ENCODE results near the gene FMNL3. TPM values are rescaled to one million over a fixed set of nuclear protein-coding genes. Genes with fewer than 3 reads are reported as not detected.

Gene FMNL3
- total and polyA plus RNA-seq, 2 of the 13 experiments (the other 11 are each of a cell fraction or from before 2014, with no cell fraction given): 0.44 to 1.1 TPM

DNA sequence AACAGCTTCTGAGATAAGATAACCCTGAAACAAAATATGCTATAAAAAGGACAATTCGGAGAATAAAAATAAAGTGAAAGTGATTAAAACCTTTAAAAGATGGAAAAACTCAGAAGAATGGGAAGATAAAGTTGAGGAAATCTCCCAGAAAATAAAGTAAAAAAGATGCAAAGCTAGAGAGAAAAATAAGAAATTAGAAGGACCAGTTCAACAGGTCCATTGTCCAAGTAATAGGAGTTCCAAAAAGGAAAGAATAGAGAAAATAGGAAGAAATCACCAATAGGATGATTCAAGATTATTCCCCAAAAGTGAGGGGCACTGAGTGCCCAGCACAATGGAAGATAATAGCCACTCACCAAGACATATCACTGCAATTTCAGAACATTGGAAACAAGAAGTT, 88.6 kb downstream of the FMNL3 start (continued):
- TF ChIP-seq PPARG (CRISPR knock-in tag; conservative IDR thresholded peaks at IDR 0.05): no peak
- no peak for TF ChIP-seq ISL2 (CRISPR knock-in tag; IDR thresholded peaks at IDR 0.05)
- no peak for TF ChIP-seq ZNF674 (CRISPR knock-in tag; IDR thresholded peaks at IDR 0.05; ENCODE audit: low read depth)
- TF ChIP-seq HHEX (CRISPR knock-in tag; IDR thresholded peaks at IDR 0.05): no peak
- TF ChIP-seq, protein P1, sequence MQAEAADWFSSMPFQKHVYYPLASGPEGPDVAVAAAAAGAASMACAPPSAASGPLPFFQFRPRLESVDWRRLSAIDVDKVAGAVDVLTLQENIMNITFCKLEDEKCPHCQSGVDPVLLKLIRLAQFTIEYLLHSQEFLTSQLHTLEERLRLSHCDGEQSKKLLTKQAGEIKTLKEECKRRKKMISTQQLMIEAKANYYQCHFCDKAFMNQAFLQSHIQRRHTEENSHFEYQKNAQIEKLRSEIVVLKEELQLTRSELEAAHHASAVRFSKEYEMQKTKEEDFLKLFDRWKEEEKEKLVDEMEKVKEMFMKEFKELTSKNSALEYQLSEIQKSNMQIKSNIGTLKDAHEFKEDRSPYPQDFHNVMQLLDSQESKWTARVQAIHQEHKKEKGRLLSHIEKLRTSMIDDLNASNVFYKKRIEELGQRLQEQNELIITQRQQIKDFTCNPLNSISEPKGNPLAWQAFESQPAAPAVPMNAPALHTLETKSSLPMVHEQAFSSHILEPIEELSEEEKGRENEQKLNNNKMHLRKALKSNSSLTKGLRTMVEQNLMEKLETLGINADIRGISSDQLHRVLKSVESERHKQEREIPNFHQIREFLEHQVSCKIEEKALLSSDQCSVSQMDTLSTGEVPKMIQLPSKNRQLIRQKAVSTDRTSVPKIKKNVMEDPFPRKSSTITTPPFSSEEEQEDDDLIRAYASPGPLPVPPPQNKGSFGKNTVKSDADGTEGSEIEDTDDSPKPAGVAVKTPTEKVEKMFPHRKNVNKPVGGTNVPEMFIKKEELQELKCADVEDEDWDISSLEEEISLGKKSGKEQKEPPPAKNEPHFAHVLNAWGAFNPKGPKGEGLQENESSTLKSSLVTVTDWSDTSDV (CRISPR knock-in tag; IDR thresholded peaks at IDR 0.05): no peak
- TF ChIP-seq NFKBIZ (CRISPR knock-in tag; IDR thresholded peaks at IDR 0.05): no peak

DNA sequence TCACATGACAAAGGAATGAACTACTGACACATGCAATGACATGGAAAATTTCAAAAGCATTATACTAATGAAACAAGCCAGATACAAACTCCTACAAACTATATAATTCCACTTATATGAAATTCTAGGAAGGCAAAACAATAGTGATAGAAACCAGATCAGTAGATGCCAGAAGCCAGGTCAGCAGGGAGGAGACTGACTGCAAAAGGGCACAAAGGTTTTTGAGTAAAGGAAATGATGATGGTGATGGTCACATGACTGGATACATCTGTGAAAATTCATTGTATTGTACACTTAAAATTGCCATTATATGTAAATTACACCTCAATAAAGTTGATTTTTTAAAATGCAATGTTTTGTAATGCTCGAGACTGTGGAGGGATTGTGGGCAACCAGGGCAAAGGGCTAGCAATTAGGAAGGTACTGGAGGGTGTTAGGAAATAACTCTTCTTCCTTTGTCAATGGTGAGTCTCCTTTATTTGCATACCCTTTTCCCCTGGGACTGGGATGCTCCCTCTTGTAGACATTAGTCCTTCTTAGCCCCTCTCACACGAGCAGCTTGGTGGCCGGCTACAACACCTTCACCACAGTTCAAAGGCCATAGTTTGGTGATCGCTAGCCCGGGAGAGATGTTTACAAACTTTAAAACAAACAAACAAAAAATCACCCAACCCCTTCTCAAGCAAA, 90.5 kb downstream of the FMNL3 start:
- ATAC-seq (no peak), DNase-seq (ENCODE audit: low spot score) (no peak), FAIRE-seq (no peak)
- in situ Hi-C loops (cut with HindIII; ENCODE audit: extremely low pct_ligation_motif_present, low pct_unique_long_range_greater_than_20kb): no loop called here
- no TSS peak for BruUV-seq (replicated peaks)
- H3K36me3 ChIP-seq (replicated peaks in 1 of 2; ENCODE audit: control insufficient read depth in 1 of 2, insufficient read depth in 2 of 2, low read length in 2 of 2): no peaks in the 10 kb centered on the region
- H3K4me1 ChIP-seq (ENCODE audit: insufficient read depth, low read length): peaks cover 38% of the 10 kb centered on the region
- H3K9me3 ChIP-seq (ENCODE audit: low read length): no peaks in the 10 kb centered on the region
- H3K27me3 ChIP-seq (ENCODE audit: control insufficient read depth in 1 of 2, insufficient read depth in 2 of 2, low read length in 2 of 2): no peaks in the 10 kb centered on the region
- H2AFZ ChIP-seq (ENCODE audit: low read length): no peak overlapping the region
- no peak overlapping the region for H3K9ac ChIP-seq (ENCODE audit: insufficient read depth, low read depth, low read length)
- no peaks in the 10 kb centered on the region for H4K20me1 ChIP-seq (ENCODE audit: insufficient read depth, low read length)
- ChIA-PET POLR2A (no interaction called here), CTCF (ENCODE audit: low intra/inter-chr PET ratio, low total read pairs) (no interaction called here)
- intact Hi-C loops (cut with micrococcal nuclease; ENCODE audit: unreplicated experiment): no loop called here
- H3K4me2 ChIP-seq (ENCODE audit: low read depth, low read length): peak overlapping the region; percentile 61
- TF ChIP-seq, protein P2, sequence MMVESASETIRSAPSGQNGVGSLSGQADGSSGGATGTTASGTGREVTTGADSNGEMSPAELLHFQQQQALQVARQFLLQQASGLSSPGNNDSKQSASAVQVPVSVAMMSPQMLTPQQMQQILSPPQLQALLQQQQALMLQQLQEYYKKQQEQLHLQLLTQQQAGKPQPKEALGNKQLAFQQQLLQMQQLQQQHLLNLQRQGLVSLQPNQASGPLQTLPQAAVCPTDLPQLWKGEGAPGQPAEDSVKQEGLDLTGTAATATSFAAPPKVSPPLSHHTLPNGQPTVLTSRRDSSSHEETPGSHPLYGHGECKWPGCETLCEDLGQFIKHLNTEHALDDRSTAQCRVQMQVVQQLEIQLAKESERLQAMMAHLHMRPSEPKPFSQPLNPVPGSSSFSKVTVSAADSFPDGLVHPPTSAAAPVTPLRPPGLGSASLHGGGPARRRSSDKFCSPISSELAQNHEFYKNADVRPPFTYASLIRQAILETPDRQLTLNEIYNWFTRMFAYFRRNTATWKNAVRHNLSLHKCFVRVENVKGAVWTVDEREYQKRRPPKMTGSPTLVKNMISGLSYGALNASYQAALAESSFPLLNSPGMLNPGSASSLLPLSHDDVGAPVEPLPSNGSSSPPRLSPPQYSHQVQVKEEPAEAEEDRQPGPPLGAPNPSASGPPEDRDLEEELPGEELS (CRISPR knock-in tag; IDR thresholded peaks at IDR 0.05): peak; percentile 31; the same call in 1 of the 2 replicates
- TF ChIP-seq ARID4A (CRISPR knock-in tag; IDR thresholded peaks at IDR 0.05; ENCODE audit: borderline replicate concordance): no peak
- H3K4me3 ChIP-seq (replicated peaks in 1 of 3; ENCODE audit: insufficient read depth in 1 of 3, low read depth in 2 of 3, low read length in 3 of 3): peak overlapping the region in 1 of 3 experiments; percentile 7; a peak in 1 of 6 replicates
- 1% methylated on average over 5 of the region's 5 CpGs for WGBS (ENCODE audit: low lambda C conversion rate)
- H3K79me2 ChIP-seq (ENCODE audit: insufficient read depth, low read length): no peaks in the 10 kb centered on the region
- H3K27ac ChIP-seq (ENCODE audit: extremely low read length, insufficient read depth, low read length): no peak overlapping the region
